GM12874 (cell line): ENCODE measurements around the gene GNAS.

ENCODE experiments used
- TF ChIP-seq, protein P1 (sequence below): IDR thresholded peaks from 2 replicates; pipeline ENCODE4 v1.5.1; 2011; ENCODE audit warnings: low read depth, mild to moderate bottlenecking, control low read depth, low read length, moderate library complexity; ENCODE audit not compliant: insufficient read depth

Gene GNAS

DNA sequence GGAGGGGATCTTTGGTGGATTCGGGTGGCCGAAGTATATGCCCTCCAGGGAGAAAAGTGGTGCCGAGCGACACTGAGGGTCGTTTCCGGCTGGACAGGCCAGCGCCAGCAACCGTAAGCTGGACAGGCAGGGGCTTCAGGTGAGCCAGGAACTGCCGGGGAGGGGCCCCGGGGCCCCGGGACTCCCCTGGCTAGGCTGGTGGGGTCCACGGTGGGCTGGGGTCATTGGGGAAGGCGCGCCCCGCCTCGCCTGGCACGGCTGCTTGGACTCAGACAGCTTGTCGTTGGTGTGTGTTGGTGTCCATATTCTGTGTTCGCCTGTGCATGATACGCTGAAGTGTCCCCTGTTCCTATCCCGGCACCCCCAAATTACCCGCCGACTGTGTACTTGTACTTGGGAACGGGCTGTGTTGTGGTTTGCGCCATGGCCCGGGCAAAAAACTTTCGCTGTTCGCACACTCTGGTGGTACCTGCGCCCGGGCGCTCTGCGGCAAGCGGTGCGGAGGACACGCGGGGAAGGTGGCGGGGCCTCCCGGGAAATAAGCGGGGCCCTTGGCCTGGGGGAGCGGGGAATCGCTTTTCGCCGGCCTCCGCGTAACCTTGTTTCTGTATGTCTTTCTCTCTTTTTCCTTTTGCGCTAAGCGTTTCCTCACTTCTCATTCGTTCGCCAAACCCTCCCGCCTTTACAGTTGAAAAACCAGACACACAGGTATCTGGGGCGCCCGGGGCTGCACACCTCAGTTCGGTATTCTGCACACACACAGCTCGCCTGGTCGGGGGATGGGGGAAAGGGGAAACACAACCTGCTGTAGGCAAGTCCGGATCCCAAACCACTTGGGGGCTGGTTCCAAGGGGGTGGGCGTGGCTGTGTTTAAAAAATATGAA, 3.2 kb downstream of the GNAS start:
- TF ChIP-seq, protein P1, sequence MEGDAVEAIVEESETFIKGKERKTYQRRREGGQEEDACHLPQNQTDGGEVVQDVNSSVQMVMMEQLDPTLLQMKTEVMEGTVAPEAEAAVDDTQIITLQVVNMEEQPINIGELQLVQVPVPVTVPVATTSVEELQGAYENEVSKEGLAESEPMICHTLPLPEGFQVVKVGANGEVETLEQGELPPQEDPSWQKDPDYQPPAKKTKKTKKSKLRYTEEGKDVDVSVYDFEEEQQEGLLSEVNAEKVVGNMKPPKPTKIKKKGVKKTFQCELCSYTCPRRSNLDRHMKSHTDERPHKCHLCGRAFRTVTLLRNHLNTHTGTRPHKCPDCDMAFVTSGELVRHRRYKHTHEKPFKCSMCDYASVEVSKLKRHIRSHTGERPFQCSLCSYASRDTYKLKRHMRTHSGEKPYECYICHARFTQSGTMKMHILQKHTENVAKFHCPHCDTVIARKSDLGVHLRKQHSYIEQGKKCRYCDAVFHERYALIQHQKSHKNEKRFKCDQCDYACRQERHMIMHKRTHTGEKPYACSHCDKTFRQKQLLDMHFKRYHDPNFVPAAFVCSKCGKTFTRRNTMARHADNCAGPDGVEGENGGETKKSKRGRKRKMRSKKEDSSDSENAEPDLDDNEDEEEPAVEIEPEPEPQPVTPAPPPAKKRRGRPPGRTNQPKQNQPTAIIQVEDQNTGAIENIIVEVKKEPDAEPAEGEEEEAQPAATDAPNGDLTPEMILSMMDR: no peak

DNA sequence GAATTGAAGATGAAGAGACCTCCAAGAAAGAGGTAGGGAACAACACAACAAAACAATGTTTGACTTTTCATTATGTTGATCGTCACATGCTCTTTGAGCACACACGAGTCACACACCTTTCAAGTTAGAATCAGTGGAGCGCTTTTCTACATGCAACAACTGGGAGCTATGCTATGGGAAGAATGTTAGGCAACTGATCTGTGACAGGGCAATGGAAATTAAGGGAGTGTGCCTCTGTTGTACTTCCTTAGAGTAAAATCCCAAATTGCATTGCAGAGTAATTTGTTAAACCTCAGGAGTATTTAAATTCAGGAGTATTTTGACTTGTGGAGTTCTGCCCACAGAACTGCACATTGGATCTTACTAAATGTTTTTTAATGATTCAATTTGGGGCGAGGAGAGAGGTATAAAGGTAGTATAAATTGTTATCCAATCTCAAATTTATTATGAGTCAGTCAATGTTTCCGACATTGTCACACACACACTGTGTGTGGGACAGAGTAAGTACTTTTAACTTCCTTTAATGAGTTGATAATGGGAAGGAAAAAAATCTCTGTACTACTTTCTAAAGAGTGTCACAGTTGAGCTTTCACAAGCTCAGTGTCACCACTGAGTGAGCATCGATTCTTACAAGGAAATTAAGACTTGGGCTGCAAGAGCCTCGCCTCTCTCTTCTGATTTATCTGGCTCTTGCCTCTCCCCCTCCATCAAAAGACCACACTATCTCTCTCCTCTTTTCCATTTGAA, 10.7 kb downstream of the GNAS start:
- TF ChIP-seq, protein P1: no peak

DNA sequence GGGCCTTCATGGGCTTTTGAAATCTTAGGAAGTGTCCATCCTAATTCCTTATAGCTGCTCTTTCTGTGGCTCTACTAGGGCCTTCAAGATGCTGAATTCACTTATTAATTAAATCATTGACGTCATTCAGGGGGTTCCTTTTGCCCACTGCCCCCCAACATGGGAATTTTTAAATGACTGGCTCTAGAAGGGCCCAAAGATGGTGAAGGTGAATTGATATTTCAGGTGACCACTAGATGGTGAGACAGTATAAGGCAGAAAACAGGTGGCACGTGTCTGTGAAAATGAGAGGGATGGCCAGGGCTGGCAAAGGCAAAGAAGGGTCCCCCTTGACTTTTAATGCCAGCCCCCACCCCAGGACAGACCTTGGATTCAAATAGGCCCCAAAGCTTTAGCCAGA, 11.8 kb downstream of the GNAS start:
- TF ChIP-seq, protein P1: peak; percentile 52

DNA sequence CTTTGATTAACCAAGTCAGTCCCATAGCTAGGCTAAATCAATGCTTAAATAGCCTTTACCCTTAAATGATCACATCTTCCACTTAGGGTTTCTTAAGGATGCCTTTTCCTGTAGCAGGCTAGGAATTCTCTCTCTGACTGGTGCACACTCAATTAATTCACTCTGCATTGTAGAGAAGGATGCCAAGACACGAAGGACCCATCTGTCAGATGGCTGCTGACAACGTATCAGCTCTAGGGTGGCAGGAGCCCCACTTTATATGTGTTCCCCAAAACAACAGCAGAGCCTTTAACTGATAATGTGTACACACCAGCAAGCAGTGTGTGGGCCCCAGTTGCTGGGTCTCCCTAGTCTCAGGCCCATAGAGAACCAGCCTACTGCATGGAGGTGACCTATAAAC, 13.3 kb downstream of the GNAS start:
- TF ChIP-seq, protein P1: no peak

DNA sequence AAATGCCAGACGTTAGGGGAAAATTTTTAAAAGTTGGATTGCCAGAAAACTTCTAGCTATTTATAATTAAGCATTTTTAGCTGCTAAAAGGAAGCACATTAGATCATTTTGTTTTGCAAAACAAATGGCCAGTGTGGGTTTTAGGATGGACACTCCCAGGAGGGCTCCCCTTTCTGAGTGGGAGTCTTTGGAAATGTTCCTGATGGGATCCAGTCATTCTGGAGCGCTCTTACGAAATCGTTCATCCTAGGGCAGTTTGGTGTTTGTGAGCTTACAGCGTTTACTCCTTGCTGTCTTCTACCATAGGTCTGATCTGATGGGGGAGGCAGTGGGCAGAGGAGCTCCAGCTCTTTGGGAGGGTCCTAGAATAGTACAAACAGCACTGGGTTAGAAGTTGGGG, 14.7 kb downstream of the GNAS start:
- TF ChIP-seq, protein P1: no peak

DNA sequence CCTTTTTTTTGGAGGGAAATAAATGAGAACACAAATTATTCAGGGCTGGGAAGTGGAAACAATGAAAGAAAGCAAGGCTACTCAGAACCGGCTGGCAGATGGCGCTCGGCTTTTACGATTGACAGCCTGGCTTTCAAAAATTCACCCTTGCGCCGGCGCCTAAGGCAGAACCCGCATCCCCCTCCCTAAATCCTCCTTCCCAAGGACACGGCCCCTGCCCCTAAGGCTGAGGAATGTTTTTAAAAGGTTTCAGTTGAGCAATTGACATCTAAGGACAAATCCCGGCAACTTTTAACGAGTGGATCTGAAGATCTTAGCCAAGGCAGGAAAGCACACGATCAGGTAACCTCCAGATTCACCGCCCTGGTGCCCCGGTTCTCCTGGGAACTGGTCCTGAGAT, 16.3 kb downstream of the GNAS start:
- TF ChIP-seq, protein P1: no peak

DNA sequence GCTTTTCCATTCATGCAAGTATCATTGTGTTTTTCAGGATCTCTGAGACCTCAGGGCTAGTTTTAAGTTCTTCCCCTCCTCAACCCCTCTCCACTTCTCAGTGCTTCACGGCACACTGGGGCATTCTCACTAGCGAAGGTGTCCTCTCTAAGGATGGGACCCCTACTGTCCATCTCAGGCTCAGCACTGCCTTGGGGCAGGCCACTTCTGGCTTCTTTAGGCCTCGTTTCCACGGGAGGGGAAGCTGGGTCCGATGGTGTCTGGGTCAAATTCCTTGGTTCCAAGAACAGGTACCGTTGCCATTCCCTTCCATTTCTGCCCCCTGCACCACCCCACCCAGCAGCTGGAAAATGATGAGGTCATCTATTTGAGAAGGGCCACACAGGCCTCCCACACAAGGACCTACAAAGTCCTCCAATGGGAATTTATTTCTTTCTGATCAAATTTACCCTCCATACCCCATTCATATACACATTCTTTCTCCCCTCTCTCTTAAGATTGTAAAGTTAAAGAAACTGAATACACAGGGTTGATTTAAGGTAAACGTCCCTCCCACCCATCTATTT, 17.2 kb downstream of the GNAS start:
- TF ChIP-seq, protein P1: 0 out of 2 replicates have a peak, but pooled peaks have one; percentile 3
